IMR-90 (cell line): ENCODE results near the gene ATP5PO. TPM values are rescaled to one million over a fixed set of nuclear protein-coding genes. Genes with fewer than 3 reads are reported as not detected.
A peak's percentile ranks its signal among the peaks of the same experiment; 100 is the strongest.

Source experiments
- ATAC-seq: fragments of 200-7000 bp; cut with Tn5 transposase; 2 replicates; pipeline ENCODE4 v1.9.1; 2020; ENCODE audit warnings: low read depth, mild to moderate bottlenecking, moderate library complexity
- BruUV-seq: library from RNA; stranded (reverse); fragments of 400-500 nt; replicated peaks from 2 replicates; lab custom pipeline; 2021; lab: Mats Ljungman, UMichigan
- CTCF ChIA-PET: fragments of 300-600 bp; formaldehyde crosslinking; extraction: SDS; loops from one replicate; lab custom pipeline; 2021; ENCODE audit warnings: antibody characterized with exemption; lab: Yijun Ruan, JAX
- POLR2A ChIA-PET: fragments of 300-600 bp; sonication (Branson Sonifier 250); formaldehyde crosslinking; loops from one replicate; lab custom pipeline; 2022; ENCODE audit warnings: antibody characterized with exemption; ENCODE audit not compliant: unreplicated experiment; lab: Charles Lee
- DNase-seq: peaks from one replicate; pipeline ENCODE4 v3.0.0; 2013
- H2AFZ ChIP-seq: replicated peaks from 2 replicates; pipeline ENCODE3; 2013; ENCODE audit warnings: low read length, mild to moderate bottlenecking; ENCODE audit not compliant: poor library complexity
- H2AK5ac ChIP-seq: 2 replicates; pipeline ENCODE4 v1.6.1; 2013; ENCODE audit warnings: low read depth, low read length, inconsistent platforms
- H2AK9ac ChIP-seq: replicated peaks from 2 replicates; pipeline ENCODE3; 2013; ENCODE audit warnings: mild to moderate bottlenecking, low read depth, low read length, moderate library complexity; ENCODE audit not compliant: poor library complexity
- H2BK120ac ChIP-seq: 2 replicates; pipeline ENCODE4 v1.6.1; 2013; ENCODE audit warnings: low read depth, low read length, inconsistent platforms
- H2BK15ac ChIP-seq: 3 replicates; pipeline ENCODE4 v1.6.1; 2013; ENCODE audit warnings: low read depth, low read length, inconsistent platforms
- H2BK20ac ChIP-seq: 2 replicates; pipeline ENCODE4 v1.6.1; 2013; ENCODE audit warnings: low read depth, mild to moderate bottlenecking, inconsistent platforms, low read length, moderate library complexity
- H2BK5ac ChIP-seq: 2 replicates; pipeline ENCODE4 v1.6.1; 2013; ENCODE audit warnings: mild to moderate bottlenecking, low read depth, low read length, inconsistent platforms; ENCODE audit not compliant: poor library complexity, severe bottlenecking
- H3K14ac ChIP-seq: replicated peaks from 2 replicates; pipeline ENCODE4 v1.6.1; 2013; ENCODE audit warnings: low read depth, low read length, inconsistent platforms
- H3K18ac ChIP-seq: 2 replicates; pipeline ENCODE4 v1.6.1; 2013; ENCODE audit warnings: low read depth, low read length, control low read depth
- H3K23ac ChIP-seq: 2 replicates; pipeline ENCODE4 v1.6.1; 2013; ENCODE audit warnings: low read depth, low read length, inconsistent platforms
- H3K27ac ChIP-seq: 2 replicates; pipeline ENCODE4 v1.5.1; 2013; ENCODE audit warnings: mild to moderate bottlenecking, control low read depth, low read length; ENCODE audit not compliant: insufficient read depth
- H3K27me3 ChIP-seq: 2 replicates; pipeline ENCODE4 v1.6.1; 2013; ENCODE audit warnings: low read length; ENCODE audit not compliant: control insufficient read depth, insufficient read depth
- H3K36me3 ChIP-seq: 2 replicates; pipeline ENCODE4 v1.6.1; 2013; ENCODE audit warnings: low read length, mixed read lengths; ENCODE audit not compliant: control insufficient read depth, insufficient read depth
- H3K4ac ChIP-seq: 2 replicates; pipeline ENCODE4 v1.6.1; 2013; ENCODE audit warnings: low read depth, low read length, inconsistent platforms
- H3K4me1 ChIP-seq: 2 replicates; pipeline ENCODE4 v1.6.1; 2013; ENCODE audit warnings: low read length, mixed read lengths; ENCODE audit not compliant: control insufficient read depth, insufficient read depth
- H3K4me2 ChIP-seq: 2 replicates; pipeline ENCODE4 v1.6.1; 2013; ENCODE audit warnings: low read depth, mild to moderate bottlenecking, control low read depth, low read length, moderate library complexity
- H3K4me3 ChIP-seq: 2 replicates; pipeline ENCODE4 v1.5.1; 2013; ENCODE audit warnings: low read depth, mild to moderate bottlenecking, control low read depth, low read length, moderate library complexity; ENCODE audit not compliant: insufficient read depth
- H3K56ac ChIP-seq: 2 replicates; pipeline ENCODE4 v1.6.1; 2013; ENCODE audit warnings: low read length, inconsistent platforms; ENCODE audit not compliant: insufficient read depth; ENCODE audit errors: extremely low read depth
- H3K79me1 ChIP-seq, 2 experiments: 2 replicates each; pipeline ENCODE4 v1.6.1; 2013; ENCODE audit warnings: low read length in 2 of 2, inconsistent platforms in 1 of 2, low read depth in 1 of 2
- H3K9ac ChIP-seq: 2 replicates; pipeline ENCODE4 v1.6.1; 2013; ENCODE audit warnings: low read depth, low read length, control low read depth
- H3K9me1 ChIP-seq: 2 replicates; pipeline ENCODE4 v1.6.1; 2013; ENCODE audit warnings: low read length, inconsistent platforms; ENCODE audit not compliant: insufficient read depth
- H3K9me3 ChIP-seq: 2 replicates; pipeline ENCODE4 v1.6.1; 2013; ENCODE audit warnings: low read length; ENCODE audit not compliant: control insufficient read depth, insufficient read depth
- H4K20me1 ChIP-seq: 2 replicates; pipeline ENCODE4 v1.6.1; 2013; ENCODE audit warnings: low read length, inconsistent platforms; ENCODE audit not compliant: insufficient read depth
- H4K5ac ChIP-seq: 2 replicates; pipeline ENCODE4 v1.6.1; 2013; ENCODE audit warnings: mild to moderate bottlenecking, low read depth, low read length, control low read depth
- H4K8ac ChIP-seq, 2 experiments: 2 replicates each; pipeline ENCODE4 v1.6.1; 2013; ENCODE audit warnings: low read depth in 2 of 2, low read length in 2 of 2, control low read depth in 1 of 2, inconsistent platforms in 1 of 2
- H4K91ac ChIP-seq: 2 replicates; pipeline ENCODE4 v1.6.1; 2013; ENCODE audit warnings: low read depth, low read length, inconsistent platforms; ENCODE audit not compliant: insufficient read depth
- BHLHE40 ChIP-seq: fragments of 150-350 bp; IDR thresholded peaks from 2 replicates; pipeline ENCODE4 v1.6.1; 2016; ENCODE audit warnings: mild to moderate bottlenecking, low read depth, low read length
- CEBPB ChIP-seq: IDR thresholded peaks from 2 replicates; pipeline ENCODE4 v1.6.1; 2012; ENCODE audit warnings: low read depth, low read length, improper control_type of control experiment
- CHD1 ChIP-seq: IDR thresholded peaks from 2 replicates; pipeline ENCODE4 v1.6.1; 2012; ENCODE audit warnings: low read depth, low read length, improper control_type of control experiment
- CTCF ChIP-seq: conservative IDR thresholded peaks from 2 replicates; pipeline ENCODE4 v1.5.1; 2012; ENCODE audit warnings: mild to moderate bottlenecking, low read depth, low read length, improper control_type of control experiment
- FOS ChIP-seq: fragments of 150-350 bp; IDR thresholded peaks from 2 replicates; pipeline ENCODE4 v1.6.1; 2016; ENCODE audit warnings: low read depth, low read length
- MAFK ChIP-seq: IDR thresholded peaks from 2 replicates; pipeline ENCODE4 v1.6.1; 2012; ENCODE audit warnings: low read depth, low read length, improper control_type of control experiment
- MAZ ChIP-seq: IDR thresholded peaks from 2 replicates; pipeline ENCODE4 v1.6.1; 2012; ENCODE audit warnings: low read depth, mild to moderate bottlenecking, low read length, improper control_type of control experiment, moderate library complexity, borderline replicate concordance
- MXI1 ChIP-seq: IDR thresholded peaks from 2 replicates; pipeline ENCODE4 v1.6.1; 2012; ENCODE audit warnings: low read depth, mild to moderate bottlenecking, low read length, moderate library complexity, borderline replicate concordance
- NFE2L2 ChIP-seq: fragments of 150-350 bp; IDR thresholded peaks from 2 replicates; pipeline ENCODE4 v1.6.1; 2016; ENCODE audit warnings: low read depth, mild to moderate bottlenecking, low read length
- POLR2A ChIP-seq: IDR thresholded peaks from 2 replicates; pipeline ENCODE4 v1.6.1; 2012; ENCODE audit warnings: mild to moderate bottlenecking, low read depth, low read length
- RAD21 ChIP-seq: IDR thresholded peaks from 2 replicates; pipeline ENCODE4 v1.6.1; 2012; ENCODE audit warnings: low read length, improper control_type of control experiment
- RFX5 ChIP-seq: IDR thresholded peaks from 2 replicates; pipeline ENCODE4 v1.8.0; 2012; ENCODE audit warnings: low read depth, mild to moderate bottlenecking, low read length, moderate library complexity
- SMC3 ChIP-seq: fragments of 150-350 bp; IDR thresholded peaks from 2 replicates; pipeline ENCODE4 v1.6.1; 2016; ENCODE audit warnings: low read depth, mild to moderate bottlenecking, antibody characterized with exemption, low read length, moderate library complexity
- WGBS, 2 experiments: methylation state at CpG; one replicate each; pipeline versions ENCODE4 v1.1.5 to v1.1.7; 2013; ENCODE audit warnings: missing lambda C conversion rate in 2 of 2; ENCODE audit not compliant: insufficient read length in 1 of 2; ENCODE audit errors: extremely low coverage in 2 of 2; 5-methylcytosine and 5-hydroxymethylcytosine counted together
- dilution Hi-C: fragments of 300-500 bp; cut with HindIII; formaldehyde crosslinking; loops from one replicate; pipeline ENCODE4 v1.14.3; 2018; ENCODE audit warnings: low sequenced_read_pairs; ENCODE audit not compliant: unreplicated experiment
- in situ Hi-C: fragments of 300-500 bp; cut with MboI; formaldehyde crosslinking; loops from 3 replicates; pipeline ENCODE4 v1.14.3; 2019; ENCODE audit warnings: low sequenced_read_pairs, inconsistent platforms, mixed read lengths
- intact Hi-C: fragments of 100-400 bp; cut with micrococcal nuclease; formaldehyde crosslinking; loops from 2 replicates; pipeline ENCODE4 v1.10.0; 2022
- polyA plus RNA-seq, 3 experiments: library from polyadenylated mRNA; depleted of rRNA; stranded (reverse); fragments of >200 nt; gene quantifications; 2 replicates each; pipeline ENCODE4 v1.2.3, GENCODE V29; 2012; ENCODE audit warnings: low replicate concordance in 1 of 3
- total RNA-seq: library from RNA; depleted of rRNA; stranded (reverse); fragments of >200 nt; gene quantifications from 2 replicates; pipeline ENCODE4 v1.2.3, GENCODE V29; 2012
- TF ChIP-seq, protein P1 (sequence below): fragments of 150-350 bp; IDR thresholded peaks from 2 replicates; pipeline ENCODE4 v1.6.1; 2017; ENCODE audit warnings: mild to moderate bottlenecking, antibody characterized with exemption, low read length, low read depth
- TF ChIP-seq, protein P2 (sequence below): fragments of 150-350 bp; IDR thresholded peaks from 2 replicates; pipeline ENCODE4 v1.6.1; 2016; ENCODE audit warnings: low read depth, mild to moderate bottlenecking, low read length, moderate library complexity, borderline replicate concordance

Gene ATP5PO
- total and polyA plus RNA-seq, 2 of the 4 experiments (the other 2 are of a cell fraction) = 237 to 250 TPM

GRCh38 chr21:33894736-33895288, 20.8 kb downstream of the ATP5PO start:
- no peaks in the 10 kb centered on the region for H4K20me1 ChIP-seq
- H4K5ac ChIP-seq = no peak overlapping the region
- no peak overlapping the region for H3K18ac ChIP-seq
- BruUV-seq = no TSS peak
- H2AFZ ChIP-seq = peak overlapping the region; percentile 93
- H3K79me1 ChIP-seq = no peaks in the 10 kb centered on the region
- dilution Hi-C loops (no loop called here), intact Hi-C loops (loop anchor here (1.0 to 5.0 kb wide), 4 partner anchors 68 to 290 kb away; no protein-coding TSS in a partner anchor), in situ Hi-C loops (no loop called here)
- H3K36me3 ChIP-seq = no peaks in the 10 kb centered on the region
- peaks cover 17% of the 10 kb centered on the region for H3K4me1 ChIP-seq
- H3K14ac ChIP-seq = peak overlapping the region; percentile 24; the same call in 1 of the 2 replicates
- H3K4ac ChIP-seq = peak overlapping the region; percentile 1
- DNase-seq (peak; percentile 89), ATAC-seq (peak; percentile 92)
- H2AK5ac ChIP-seq = no peak overlapping the region
- H4K91ac ChIP-seq = no peak overlapping the region
- CTCF ChIA-PET = interaction anchor here (0.5 to 2.0 kb wide), 11 partner anchors 133 to 344 kb away, joined by 3 to 16 read pairs (median 3); partner anchors contain the start of gene ITSN1
- no peak overlapping the region for H3K56ac ChIP-seq
- no peak overlapping the region for H2BK15ac ChIP-seq
- H3K9me1 ChIP-seq = peaks cover 15% of the 10 kb centered on the region
- no peaks in the 10 kb centered on the region for H3K9me3 ChIP-seq
- 0 out of 2 replicates have a peak overlapping the region, but pooled peaks have one; percentile 21 for H2BK20ac ChIP-seq
- H3K27ac ChIP-seq = no peak overlapping the region
- WGBS, 2 experiments = 7% methylated on average over 6 of the region's 20 CpGs; no CpG with 5 or more reads in 1 of the 2 experiments
- H2BK120ac ChIP-seq = peak overlapping the region; percentile 44
- H3K4me2 ChIP-seq = peak overlapping the region; percentile 48
- peak overlapping the region; percentile 0 for H2AK9ac ChIP-seq
- no peak overlapping the region for H3K23ac ChIP-seq
- H4K8ac ChIP-seq = peak overlapping the region in 1 of 2 experiments; percentile 41; a peak in 1 of 4 replicates
- POLR2A ChIA-PET = interaction anchor here (0.5 kb wide), 1 partner anchor 236 kb away, joined by 6 read pairs; no protein-coding TSS in a partner anchor
- peak overlapping the region; percentile 17; the same call in 1 of the 2 replicates for H3K9ac ChIP-seq
- H2BK5ac ChIP-seq = no peak overlapping the region
- peak overlapping the region; percentile 22; the same call in 1 of the 2 replicates for H3K4me3 ChIP-seq
- no peaks in the 10 kb centered on the region for H3K27me3 ChIP-seq
- TF ChIP-seq RFX5 (no peak), BHLHE40 (no peak), CEBPB (no peak), CTCF (peak; percentile 87), RAD21 (peak; percentile 90), FOS (no peak), POLR2A (no peak), SMC3 (peak; percentile 77), MAZ (peak; percentile 60; the same call in 1 of the 2 replicates), MXI1 (peak; percentile 69; the same call in 1 of the 2 replicates), NFE2L2 (peak; percentile 40; the same call in 1 of the 2 replicates), CHD1 (no peak), MAFK (no peak)
- TF ChIP-seq, protein P1, sequence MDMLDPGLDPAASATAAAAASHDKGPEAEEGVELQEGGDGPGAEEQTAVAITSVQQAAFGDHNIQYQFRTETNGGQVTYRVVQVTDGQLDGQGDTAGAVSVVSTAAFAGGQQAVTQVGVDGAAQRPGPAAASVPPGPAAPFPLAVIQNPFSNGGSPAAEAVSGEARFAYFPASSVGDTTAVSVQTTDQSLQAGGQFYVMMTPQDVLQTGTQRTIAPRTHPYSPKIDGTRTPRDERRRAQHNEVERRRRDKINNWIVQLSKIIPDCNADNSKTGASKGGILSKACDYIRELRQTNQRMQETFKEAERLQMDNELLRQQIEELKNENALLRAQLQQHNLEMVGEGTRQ = no peak
- TF ChIP-seq, protein P2, sequence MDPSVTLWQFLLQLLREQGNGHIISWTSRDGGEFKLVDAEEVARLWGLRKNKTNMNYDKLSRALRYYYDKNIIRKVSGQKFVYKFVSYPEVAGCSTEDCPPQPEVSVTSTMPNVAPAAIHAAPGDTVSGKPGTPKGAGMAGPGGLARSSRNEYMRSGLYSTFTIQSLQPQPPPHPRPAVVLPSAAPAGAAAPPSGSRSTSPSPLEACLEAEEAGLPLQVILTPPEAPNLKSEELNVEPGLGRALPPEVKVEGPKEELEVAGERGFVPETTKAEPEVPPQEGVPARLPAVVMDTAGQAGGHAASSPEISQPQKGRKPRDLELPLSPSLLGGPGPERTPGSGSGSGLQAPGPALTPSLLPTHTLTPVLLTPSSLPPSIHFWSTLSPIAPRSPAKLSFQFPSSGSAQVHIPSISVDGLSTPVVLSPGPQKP = no peak
